Skeletal muscle cell (primary cell): ENCODE results near the gene FIP1L1.

Experiments
- DNase-seq: peaks from one replicate; pipeline ENCODE4 v3.0.0-alpha.2; 2010; ENCODE audit warnings: low read depth
- H3K4me3 ChIP-seq: 2 replicates; pipeline ENCODE4 v1.5.1; 2011; ENCODE audit warnings: low read depth, mild to moderate bottlenecking, control low read depth, low read length, moderate library complexity

The FIP1L1 gene

DNA sequence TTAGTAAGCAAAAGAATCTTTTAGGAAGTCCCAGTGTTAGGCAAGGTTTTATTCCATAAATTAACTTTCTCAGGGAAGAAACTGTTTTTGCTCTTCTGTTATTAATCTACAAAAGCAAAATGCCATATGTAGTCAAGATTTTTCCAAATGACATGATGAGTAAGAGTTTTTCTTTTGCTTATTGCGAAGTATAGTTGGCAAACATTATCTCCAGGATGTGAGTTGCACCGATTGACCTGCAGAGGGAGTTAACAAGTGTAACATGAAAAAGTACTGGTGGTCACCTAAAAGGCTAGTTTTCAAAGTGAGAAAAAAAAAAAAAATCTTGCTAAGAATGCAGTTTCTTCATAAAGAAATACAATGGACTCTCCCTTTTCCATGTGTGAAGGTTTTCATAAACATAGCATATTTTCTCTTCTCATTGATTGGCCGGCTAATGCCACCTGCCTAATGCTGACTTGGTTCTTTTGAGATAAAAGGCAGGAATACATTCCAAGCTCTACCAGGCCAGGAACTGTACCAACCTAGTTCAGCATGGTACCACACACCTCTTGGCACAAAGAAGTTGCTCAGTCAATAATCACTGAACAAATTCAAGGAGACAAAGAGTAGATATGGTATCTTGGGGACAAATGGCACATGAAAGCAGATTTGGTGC lies 113.7 kb downstream of the FIP1L1 start:
- peak; percentile 84 for DNase-seq
- no peak overlapping the region for H3K4me3 ChIP-seq

DNA sequence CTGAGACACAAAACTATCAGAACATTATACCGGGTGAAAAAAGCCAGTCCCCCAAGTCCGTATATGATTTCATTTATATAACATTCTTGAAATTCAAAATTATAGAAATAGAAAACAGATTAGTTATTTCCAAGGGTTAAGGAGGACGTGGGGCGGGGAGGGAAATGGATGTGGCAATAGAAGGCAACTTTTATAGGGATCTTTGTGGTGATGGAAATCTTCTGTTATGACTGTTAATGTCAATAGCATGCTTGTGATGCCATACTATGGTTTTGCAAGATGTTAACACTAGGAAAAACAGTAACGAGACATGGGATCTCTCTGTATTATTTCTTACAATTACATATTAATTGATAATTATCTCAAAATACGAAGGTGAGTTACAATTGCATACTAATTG lies 117.4 kb downstream of the FIP1L1 start:
- DNase-seq, result no peak
- H3K4me3 ChIP-seq, result no peak overlapping the region

DNA sequence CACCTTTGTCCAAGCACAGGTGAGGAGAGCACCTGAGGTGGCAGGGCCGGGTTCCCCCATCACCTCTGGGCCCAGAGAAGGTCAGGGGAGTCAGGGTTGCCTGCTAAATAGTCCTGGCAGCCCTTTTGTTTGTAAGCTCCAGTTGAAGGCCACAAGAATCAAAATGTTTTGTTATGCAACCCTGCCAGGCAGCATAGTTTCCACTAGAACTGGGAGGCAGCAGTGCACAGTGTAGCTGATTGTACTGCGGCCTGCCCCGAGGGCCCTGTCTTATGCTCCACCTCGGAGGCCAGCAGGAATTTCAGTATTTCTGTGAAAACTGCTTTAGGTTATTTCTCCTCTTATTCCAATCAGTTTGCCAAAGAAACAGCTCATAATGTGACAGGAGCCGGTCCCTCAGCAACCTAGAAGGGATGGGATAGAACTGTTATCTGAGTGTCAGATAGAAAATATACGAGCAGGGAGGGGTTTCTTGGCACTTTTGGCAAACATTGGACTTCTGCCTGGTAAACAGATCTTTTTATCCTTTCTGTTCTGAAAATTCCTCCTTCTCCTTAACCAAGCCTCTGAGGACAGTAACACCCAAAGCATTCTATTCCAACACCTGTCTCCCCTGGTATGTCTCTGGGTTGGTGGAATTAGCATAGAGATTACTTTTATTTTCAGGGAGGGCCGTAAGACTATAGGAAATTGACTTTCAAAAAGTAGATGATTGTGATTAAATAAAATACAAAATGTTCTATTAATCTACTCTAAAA lies 120.2 kb downstream of the FIP1L1 start:
- no peak for DNase-seq
- no peak overlapping the region for H3K4me3 ChIP-seq

DNA sequence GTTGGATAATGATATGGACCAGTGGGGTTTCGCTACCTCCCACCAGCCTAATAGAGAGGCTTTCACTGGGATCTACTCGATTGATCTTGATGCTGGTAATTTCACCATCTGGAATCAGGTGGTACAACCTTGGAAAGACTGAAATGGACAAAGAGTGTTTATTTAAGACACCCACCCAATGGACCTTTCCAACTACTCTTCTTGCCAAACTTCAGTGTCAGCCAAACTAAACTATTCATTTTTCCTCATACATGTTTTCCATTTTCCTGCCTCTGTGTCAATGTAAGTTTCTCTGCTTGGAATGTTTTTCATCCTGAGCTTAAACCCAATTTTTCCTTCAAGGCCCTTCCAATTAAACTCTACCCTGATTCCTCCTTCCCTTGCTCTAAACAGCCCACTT lies 121.3 kb downstream of the FIP1L1 start:
- DNase-seq, result no peak
- H3K4me3 ChIP-seq, result no peak overlapping the region

GRCh38 chr4:53499791-53500190 lies 122.3 kb downstream of the FIP1L1 start:
- no peak for DNase-seq
- no peak overlapping the region for H3K4me3 ChIP-seq

GRCh38 chr4:53500546-53500945 lies 123.1 kb downstream of the FIP1L1 start:
- no peak for DNase-seq
- no peak overlapping the region for H3K4me3 ChIP-seq

DNA sequence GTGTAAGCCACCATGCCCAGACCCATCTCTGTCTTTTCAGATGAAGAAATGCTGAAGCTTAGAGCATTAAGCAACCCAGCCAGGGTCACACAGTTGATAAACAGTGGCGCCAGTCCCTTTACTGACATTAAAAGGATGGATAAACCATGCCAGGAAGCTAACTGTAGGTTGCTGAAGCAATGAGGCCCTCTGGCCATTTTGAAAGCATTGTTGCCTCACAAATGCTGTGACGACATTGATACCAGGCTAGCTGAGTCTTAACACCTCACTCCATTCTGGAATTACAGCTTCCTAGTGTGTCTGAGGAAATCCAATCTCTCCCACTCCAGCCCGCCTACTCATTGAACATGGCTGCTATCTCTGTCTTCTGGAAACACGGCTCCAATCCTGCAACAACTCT lies 124.1 kb downstream of the FIP1L1 start:
- DNase-seq, result no peak
- no peak overlapping the region for H3K4me3 ChIP-seq

DNA sequence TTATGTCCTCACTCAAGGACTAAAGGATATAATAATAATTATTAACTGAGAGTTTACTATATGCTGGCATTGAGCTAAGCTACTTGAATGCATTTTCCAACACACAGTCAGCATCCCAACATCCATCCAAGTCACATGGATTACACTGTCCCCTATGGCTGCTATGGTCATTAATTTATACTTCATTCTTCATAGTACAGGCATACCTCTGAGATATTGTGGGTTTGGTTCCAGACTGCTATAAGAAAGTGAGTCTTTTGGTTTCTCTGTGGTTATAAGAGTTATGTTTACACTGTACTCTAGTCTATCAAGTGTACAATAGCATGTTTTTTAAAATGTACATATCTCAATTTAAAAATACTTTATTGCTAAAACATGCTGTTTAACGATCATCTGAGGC lies 124.7 kb downstream of the FIP1L1 start:
- H3K4me3 ChIP-seq, result no peak overlapping the region
- no peak for DNase-seq

- no peak for DNase-seq
Observed at GRCh38 chr4:53505947-53506346, 128.5 kb downstream of the FIP1L1 start.

GRCh38 chr4:53507058-53507457 lies 129.6 kb downstream of the FIP1L1 start:
- DNase-seq, result no peak
- H3K4me3 ChIP-seq, result no peak overlapping the region

More at GRCh38 chr4:53505947-53506346, 128.5 kb downstream of the FIP1L1 start:
- H3K4me3 ChIP-seq, result no peak overlapping the region

DNA sequence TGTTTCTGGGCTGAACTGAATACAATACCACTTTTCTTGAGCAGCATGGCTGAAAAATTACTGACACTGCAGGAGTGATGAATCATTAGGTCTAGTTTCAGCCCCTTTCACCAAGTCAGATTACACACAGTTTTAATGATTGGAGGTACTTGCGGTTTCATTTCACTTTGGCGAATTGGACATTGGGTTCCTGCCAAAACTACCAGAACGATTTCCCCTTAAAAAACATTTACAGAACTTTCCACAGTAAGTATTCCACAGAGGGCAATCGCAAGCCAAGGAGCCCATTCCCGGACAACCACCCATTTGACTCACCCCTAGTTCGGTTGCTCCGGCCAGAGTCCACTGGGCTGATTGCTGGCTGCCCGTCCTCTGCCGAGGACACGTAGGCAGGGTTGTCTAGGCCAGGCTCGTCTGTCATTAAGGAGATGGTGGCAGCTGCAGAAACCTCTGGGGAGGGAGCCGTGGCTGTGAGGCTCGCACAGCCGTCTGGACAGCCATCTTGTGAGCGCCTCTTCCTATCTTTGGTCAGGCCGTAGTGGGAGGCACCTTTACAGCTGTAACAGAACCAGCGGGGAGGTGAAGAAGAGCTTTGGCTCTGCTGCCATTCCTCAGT lies 130.3 kb downstream of the FIP1L1 start:
- peak; percentile 97 for DNase-seq
- H3K4me3 ChIP-seq, result peak overlapping the region; percentile 12

DNA sequence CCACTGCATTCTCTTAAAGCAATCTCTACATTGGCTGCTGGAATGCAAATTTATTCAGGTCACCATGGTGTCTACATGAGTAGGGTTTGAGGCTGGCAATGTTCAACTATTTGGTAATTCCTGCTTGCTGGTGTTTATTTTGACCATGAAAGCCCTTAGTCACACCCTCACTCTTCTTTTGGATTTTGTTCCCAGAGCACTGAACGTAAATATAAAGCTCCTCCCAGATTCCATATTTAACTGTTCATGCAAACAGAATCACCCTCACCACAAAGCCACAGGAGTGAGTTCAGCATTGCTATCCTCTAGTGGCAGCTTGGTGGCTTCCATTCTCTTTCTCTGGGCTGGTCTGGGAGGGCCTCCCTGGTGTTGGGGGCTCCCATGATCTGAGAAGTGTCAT lies 131.0 kb downstream of the FIP1L1 start:
- peak; percentile 90 for DNase-seq
- no peak overlapping the region for H3K4me3 ChIP-seq

GRCh38 chr4:53510321-53510720 lies 132.9 kb downstream of the FIP1L1 start:
- H3K4me3 ChIP-seq, result no peak overlapping the region
- no peak for DNase-seq
